DMS153 (cell line): ENCODE data around the gene GDI1.
A peak's percentile ranks its signal among the peaks of the same experiment; 100 is the strongest.

ENCODE experiments used
- DNase-seq: peaks from one replicate; lab custom pipeline; 2025; lab: John Stamatoyannopoulos, UW

GDI1 gene

GRCh38 chrX:154462396-154462795, 25.4 kb downstream of the GDI1 start:
- DNase-seq = no peak

- no peak for DNase-seq
These were observed 26.8 kb downstream of the GDI1 start for GRCh38 chrX:154463611-154464220.

GRCh38 chrX:154464806-154465365, 27.9 kb downstream of the GDI1 start:
- DNase-seq = no peak

GRCh38 chrX:154465601-154466000, 28.6 kb downstream of the GDI1 start:
- DNase-seq = no peak

GRCh38 chrX:154466036-154466435, 29.1 kb downstream of the GDI1 start:
- DNase-seq = no peak

GRCh38 chrX:154466907-154467306, 30.0 kb downstream of the GDI1 start:
- DNase-seq = no peak

GRCh38 chrX:154467556-154467955, 30.6 kb downstream of the GDI1 start:
- DNase-seq = no peak

- DNase-seq = no peak
These were observed 31.3 kb downstream of the GDI1 start for GRCh38 chrX:154468217-154468616.

- DNase-seq = no peak
These were observed 32.2 kb downstream of the GDI1 start for GRCh38 chrX:154469114-154469513.

GRCh38 chrX:154469880-154470279, 32.9 kb downstream of the GDI1 start:
- DNase-seq = no peak

- no peak for DNase-seq
These were observed 33.5 kb downstream of the GDI1 start for GRCh38 chrX:154470434-154470833.

GRCh38 chrX:154470914-154471568, 34.1 kb downstream of the GDI1 start:
- no peak for DNase-seq

GRCh38 chrX:154471839-154472684, 35.1 kb downstream of the GDI1 start:
- DNase-seq = no peak

- DNase-seq = no peak
These were observed 36.0 kb downstream of the GDI1 start for GRCh38 chrX:154472685-154473632.

- DNase-seq = no peak
These were observed 36.7 kb downstream of the GDI1 start for GRCh38 chrX:154473683-154474082.

- DNase-seq = no peak
These were observed 39.9 kb downstream of the GDI1 start for GRCh38 chrX:154476821-154477220.

- DNase-seq = no peak
These were observed 41.0 kb downstream of the GDI1 start for GRCh38 chrX:154477891-154478477.

GRCh38 chrX:154478728-154479622, 42.0 kb downstream of the GDI1 start, which contains the start of gene LAGE3:
LAGE3 (minus strand) TSS chrX:154479281; CDS start chrX:154478915, 366 bp downstream.
- peak; percentile 90 for DNase-seq

GRCh38 chrX:154481195-154481594, 44.2 kb downstream of the GDI1 start:
- DNase-seq = no peak
